Measurements from ENCODE around the gene TRAPPC14.
"Not testable (repeated sequence)": the region's sequence is repeated elsewhere in the genome, so short reads cannot be mapped to it uniquely, and the experiment has no call there.

Gene TRAPPC14

GRCh38 chr7:100152937-100153666 lies 5.4 kb downstream of the TRAPPC14 start:
- DNase-seq: no peak

DNA sequence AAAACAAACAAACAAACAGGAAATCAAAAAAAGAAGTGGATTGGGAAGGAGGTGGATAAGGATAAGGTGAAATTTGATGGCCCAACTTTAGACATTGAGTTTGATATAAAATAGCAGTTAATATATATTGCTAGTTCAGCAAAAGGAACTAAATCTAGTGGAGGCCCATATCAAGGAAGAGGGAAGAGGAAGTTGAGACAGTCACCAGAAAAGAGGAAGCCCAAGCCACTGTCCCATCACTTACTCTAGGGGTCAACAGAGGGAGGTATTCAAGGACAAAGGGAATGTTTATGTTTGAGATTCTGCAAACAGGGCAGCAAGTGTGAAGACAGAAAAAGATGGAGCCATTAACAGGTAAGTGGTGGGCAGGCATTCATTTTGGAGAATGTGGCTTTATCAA lies 6.1 kb downstream of the TRAPPC14 start:
- DNase-seq: no peak

- DNase-seq: peak; percentile 99
Observed at GRCh38 chr7:100148559-100149328, 9.8 kb downstream of the TRAPPC14 start, which contains the start of gene LAMTOR4. LAMTOR4 (plus strand) TSS chr7:100148918; CDS start chr7:100148973, 55 bp downstream.

DNA sequence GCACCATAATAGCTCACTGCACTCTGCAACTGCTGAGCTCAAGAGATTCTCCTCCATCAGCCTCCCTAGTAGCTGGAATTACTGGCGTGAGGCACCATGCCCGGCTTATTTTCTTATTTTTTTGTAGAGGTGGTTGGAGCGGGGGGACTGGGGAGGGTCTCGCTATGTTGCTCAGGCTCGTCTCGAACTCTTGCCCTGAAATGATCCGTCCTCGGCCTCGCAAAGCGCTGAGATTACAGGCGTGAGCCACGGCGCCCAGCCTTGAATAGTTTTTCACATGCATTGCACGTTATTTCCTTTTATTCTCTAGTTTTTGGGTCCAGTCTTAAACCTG lies 10.3 kb downstream of the TRAPPC14 start:
- no peak for DNase-seq

DNA sequence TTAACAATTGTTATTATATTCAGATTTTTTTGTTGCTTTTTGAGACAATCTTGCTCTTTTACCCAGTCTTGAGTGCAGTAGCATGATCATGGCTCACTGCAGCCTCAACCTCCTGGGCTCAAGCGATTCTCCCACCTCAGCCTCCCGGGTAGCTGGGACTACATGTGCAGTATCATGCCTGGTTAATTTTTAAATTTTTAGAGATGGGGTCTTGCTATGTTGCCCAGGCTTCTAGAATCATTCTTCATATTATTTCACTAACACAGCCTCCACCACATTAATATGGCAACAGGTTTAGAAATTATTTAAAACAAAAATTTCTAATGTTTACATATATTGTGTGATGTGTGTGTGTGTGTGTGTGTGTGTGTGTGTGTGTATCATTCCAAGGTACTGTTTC lies 11.2 kb downstream of the TRAPPC14 start:
- DNase-seq: no peak

DNA sequence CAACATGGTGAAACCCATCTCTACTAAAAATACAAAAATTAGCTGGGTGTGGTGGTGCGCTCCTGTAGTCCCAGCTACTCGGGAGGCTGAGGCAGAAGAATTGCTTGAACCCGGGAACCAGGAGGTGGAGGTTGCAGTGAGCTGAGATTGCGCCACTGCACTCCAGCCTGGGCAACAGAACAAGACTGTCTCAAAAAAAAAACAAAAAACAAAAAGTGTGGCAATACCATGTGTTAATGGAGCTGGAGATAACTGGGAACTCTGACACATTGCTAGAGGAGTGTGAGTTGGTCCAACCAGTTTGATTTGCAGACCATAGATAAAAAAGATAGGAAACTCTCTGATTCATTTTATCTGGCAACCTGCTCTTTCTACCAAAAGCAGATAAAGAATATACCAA lies 12.2 kb downstream of the TRAPPC14 start:
- not testable (repeated sequence) for DNase-seq

DNA sequence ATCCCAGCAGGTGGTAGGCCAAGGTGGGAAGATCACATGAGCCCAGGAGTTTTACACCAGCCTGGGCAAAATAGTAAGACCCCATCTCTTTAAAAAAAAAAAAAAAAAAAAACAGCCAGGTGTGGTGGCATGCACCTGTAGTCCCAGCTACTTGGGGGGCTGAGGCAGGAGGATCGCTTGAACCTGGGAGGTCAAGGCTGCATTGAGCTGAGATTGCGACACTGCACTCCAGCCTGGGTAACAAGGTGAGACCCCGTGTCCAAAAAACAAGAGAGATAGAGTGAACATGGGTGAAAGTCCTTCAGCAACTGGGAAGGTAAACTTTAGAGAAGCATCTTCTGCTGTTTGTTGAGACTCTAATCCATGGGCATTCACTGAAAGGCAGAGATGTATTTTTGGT lies 16.1 kb downstream of the TRAPPC14 start:
- DNase-seq: no peak

DNA sequence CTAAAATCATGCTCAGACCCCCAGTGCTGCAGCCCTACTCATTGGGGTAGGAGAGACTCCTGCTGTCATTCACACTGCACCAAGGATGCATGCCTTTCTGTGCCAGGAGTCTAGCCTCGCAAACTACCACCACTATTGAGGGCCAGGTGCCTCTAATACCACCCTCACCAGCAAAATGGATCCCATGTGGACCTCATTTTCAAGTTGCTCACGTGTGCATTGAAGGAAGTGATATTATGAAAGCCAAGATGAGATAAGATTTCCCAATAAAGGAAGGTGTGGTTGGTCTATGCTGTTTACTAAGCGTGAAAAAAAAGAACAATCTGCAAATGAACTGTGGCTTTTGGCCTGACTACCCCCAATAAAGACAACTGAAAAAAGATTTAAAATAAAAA lies 17.0 kb downstream of the TRAPPC14 start:
- no peak for DNase-seq

DNA sequence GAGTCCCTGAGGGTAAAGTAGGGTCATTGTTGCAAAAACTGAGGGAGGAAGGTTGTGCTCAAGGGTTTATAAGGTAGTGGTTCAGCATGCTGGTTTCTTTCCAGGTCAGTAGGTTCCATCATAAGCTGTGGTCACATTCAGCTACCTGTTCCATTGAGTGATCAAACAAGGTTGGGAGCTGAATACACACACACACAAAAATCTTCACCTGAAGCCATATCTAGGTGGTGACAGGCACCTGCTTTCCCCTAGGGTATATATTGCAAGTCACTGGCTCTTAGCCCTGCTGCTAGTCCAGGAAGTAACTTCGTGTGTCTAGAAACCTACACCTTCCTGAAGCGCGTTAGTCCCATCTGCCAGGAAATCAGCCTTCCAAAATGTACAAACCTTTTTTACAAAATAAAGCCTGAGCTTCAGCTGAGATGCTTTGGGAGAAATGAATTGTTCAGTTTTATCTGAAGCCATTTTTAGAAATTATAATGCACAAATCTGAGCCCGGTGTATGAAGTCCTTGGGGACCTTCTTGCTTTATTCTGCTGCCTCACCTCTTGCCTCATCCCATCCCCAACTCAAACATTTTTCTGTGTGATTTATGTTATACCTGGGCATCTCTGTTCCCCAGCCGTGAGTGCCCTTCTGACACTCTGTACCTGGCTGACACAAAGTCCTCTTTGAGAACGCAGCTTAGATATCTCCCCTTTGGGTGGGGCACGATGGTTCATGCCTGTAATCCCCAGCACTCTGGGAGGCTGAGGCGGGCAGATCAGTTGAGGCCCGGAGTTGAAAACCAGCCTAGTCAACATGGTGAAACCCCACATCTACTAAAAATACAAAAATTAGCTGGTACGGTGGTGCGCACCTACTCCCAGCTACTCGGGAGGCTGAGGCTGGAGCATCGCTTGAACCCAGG lies 20.4 kb downstream of the TRAPPC14 start:
- no peak for DNase-seq

DNA sequence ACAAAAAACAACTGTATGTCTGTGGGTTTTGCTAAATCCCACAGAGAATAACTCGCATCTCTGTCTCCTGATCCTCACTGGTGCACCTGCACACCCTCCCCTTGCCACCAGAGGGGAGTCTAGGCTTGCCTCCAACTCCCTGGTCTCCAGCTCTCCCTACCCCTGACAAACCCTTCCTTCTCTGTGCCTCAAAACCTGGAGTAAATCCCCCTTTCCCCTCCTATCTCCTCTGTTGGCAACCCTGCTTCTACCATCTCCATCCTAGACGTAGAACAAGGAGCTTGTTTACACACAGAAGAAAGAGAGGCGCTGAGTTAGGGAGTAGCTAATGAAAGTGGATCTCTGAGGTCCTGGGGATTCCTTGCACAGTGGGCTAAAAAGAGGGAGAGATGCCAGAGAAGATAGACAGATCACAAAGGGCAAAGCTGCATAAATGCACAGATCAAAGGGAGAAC lies 25.8 kb downstream of the TRAPPC14 start:
- peak; percentile 70 for DNase-seq

DNA sequence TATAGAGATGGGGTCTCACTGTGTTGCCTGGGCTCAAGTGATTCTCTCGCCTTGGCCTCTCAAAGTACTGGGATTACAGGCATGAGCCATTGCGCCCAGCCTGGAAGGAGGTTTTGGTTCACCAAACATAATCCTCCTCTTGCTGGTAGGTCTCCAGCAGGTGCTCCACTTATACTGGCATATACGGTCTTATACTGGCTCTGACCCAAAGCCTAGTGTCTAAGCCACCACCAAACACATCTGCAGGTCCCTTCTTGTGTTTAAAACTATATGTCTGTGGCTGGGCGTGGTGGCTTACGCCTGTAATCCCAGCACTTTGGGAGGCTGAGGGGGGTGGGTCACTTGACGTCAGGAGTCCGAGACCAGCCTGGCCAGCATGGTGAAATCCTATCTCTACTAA lies 26.4 kb downstream of the TRAPPC14 start:
- no peak for DNase-seq

DNA sequence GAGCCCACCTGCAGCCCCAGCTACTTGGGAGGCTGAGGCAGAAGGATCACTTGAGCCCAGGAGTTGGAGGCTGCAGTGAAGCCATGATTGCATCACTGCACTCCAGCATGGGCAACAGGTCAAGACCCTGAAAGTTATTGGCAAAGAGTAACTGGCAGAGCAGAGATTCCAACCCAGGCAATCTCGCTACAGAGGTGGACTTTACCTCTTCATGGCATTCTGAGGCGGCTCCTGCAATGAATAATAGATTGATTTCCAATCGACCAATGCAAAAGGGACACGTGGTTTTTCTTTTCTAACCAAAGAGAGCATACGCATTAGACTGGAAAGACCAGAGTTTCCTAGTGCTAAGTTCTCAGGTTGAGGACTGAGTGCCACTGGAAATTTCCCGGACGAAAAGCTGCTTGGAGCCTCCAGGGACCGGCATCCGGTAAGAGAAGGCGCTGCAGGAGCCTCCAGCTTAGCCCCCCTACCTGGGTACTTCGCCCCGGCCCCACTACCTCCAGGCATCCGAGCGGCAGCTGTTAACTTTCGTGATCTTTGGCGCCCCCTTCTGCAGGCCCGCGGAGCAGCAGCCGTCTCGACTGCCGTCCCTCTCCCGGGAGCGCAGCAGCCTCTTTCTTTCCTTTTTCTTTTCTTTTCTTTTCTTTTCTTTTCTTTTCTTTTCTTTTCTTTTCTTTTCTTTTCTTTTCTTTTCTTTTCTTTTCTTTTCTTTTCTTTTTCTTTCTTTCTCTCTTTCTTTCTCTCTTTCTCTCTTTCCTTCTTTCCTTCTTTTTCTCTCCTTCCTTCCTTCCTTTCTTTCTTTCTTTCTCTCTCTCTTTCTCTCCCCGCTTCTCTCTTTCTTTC lies 27.7 kb downstream of the TRAPPC14 start:
- peak; percentile 85 for DNase-seq

DNA sequence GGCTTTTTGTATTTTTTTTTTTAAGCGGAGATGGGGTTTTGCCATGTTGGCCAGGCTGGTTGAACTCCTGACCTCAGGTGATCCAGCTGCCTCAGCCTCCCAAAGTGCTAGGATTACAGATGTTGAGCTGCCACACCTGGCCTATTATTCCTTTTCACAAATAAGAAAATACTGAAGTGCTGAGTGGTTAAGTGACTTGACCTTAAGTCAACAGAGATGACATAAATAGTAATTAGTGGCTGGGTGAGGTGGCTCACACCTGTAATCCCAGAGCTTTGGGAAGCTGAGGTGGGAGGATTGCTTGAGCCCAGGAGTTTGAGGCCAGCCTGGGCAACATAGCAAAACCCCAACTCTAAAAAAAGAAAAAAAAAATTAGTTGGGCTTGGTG lies 28.3 kb downstream of the TRAPPC14 start:
- not testable (repeated sequence) for DNase-seq

- no peak for DNase-seq
Observed at GRCh38 chr7:100128637-100128963, 29.9 kb downstream of the TRAPPC14 start.

DNA sequence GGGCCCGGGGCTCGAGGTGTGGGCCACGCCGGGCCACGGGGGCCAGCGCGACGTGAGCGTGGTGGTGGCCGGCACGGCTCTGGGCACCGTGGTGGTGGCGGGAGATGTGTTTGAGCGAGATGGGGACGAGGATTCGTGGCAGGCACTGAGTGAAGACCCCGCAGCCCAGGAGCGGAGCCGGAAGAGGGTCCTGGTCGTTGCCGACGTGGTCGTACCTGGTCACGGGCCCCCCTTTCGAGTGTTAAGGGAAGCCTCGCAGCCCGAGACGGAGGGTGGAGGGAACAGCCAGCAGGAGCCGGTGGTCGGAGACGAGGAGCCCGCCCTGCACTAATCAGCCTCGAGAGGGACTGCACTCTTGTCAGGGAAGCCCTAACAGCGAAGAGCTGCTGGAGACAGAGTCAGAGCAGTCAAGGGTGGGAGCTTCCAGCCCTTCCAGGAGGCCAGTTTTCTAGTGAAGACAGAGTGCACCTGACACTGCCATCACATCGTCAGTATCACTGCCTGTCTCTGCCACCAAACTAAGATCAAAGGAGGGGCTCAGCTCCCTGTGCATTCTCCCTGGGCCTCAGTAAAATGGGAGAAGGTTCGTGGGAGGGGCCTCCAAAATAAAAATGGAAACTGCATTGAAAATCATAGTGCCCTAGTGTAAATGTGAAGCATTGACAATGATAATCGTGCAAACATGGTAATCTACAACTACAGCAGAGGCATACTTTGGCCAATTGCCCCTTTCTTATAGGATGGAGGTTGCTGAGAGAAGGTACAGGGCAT lies 30.5 kb downstream of the TRAPPC14 start:
- DNase-seq: peak; percentile 54

- peak; percentile 94 for DNase-seq
Observed at GRCh38 chr7:100126931-100127865, 31.3 kb downstream of the TRAPPC14 start, which contains the start of gene MBLAC1. MBLAC1 (plus strand) TSS chr7:100126967; CDS start chr7:100127396, 429 bp downstream.

- DNase-seq: no peak
Observed at GRCh38 chr7:100126239-100126930, 32.1 kb downstream of the TRAPPC14 start.

GRCh38 chr7:100124301-100125230 lies 34.0 kb downstream of the TRAPPC14 start:
- DNase-seq: no peak
